ENCODE data around the gene TC2N.

DNA sequence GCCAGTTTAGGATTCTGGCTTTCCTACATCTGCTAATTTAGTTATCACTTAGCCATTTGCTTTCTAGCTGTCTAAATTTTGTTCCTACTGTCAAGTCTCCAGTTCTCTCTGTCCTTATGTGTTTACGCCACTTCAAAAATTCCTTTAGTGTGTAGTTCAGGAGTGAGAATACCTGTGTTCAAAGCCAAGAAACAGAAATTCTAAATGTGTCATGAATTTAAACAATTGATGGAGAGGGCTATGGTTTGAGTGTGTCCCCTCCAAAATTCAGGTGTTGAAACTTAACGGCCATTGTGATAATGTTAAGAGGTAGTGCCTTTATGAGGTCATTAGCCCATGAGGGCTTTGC lies 124.1 kb downstream of the TC2N start:
- TF ChIP-seq, protein P1, sequence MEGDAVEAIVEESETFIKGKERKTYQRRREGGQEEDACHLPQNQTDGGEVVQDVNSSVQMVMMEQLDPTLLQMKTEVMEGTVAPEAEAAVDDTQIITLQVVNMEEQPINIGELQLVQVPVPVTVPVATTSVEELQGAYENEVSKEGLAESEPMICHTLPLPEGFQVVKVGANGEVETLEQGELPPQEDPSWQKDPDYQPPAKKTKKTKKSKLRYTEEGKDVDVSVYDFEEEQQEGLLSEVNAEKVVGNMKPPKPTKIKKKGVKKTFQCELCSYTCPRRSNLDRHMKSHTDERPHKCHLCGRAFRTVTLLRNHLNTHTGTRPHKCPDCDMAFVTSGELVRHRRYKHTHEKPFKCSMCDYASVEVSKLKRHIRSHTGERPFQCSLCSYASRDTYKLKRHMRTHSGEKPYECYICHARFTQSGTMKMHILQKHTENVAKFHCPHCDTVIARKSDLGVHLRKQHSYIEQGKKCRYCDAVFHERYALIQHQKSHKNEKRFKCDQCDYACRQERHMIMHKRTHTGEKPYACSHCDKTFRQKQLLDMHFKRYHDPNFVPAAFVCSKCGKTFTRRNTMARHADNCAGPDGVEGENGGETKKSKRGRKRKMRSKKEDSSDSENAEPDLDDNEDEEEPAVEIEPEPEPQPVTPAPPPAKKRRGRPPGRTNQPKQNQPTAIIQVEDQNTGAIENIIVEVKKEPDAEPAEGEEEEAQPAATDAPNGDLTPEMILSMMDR (IDR thresholded peaks at IDR 0.05): no peak
- no peak for TF ChIP-seq POLR2A (IDR thresholded peaks at IDR 0.05)

Data from adrenal gland (tissue), 5 donors.